Measurements from ENCODE around the gene EOMES.
"Not testable (repeated sequence)": the region's sequence is repeated elsewhere in the genome, so short reads cannot be mapped to it uniquely, and the experiment has no call there.

Gene EOMES

GRCh38 chr3:27721717-27722564 lies at the start of gene EOMES:
Gene EOMES, minus strand, starts transcription at chr3:27722323. Its CDS starts 29 bp downstream, at chr3:27722294.
- in situ Hi-C loops (cut with MboI; ENCODE audit: low sequenced_read_pairs): no loop called here

GRCh38 chr3:27770384-27770783 lies 48.3 kb upstream of the EOMES start:
- in situ Hi-C loops (cut with MboI; ENCODE audit: low sequenced_read_pairs): not testable (repeated sequence)

- in situ Hi-C loops (cut with MboI; ENCODE audit: low sequenced_read_pairs): no loop called here
Measured at GRCh38 chr3:27767000-27767399, 44.9 kb upstream of the EOMES start.

GRCh38 chr3:27758083-27758482 lies 36.0 kb upstream of the EOMES start:
- in situ Hi-C loops (cut with MboI; ENCODE audit: low sequenced_read_pairs): no loop called here

- in situ Hi-C loops (cut with MboI; ENCODE audit: low sequenced_read_pairs): no loop called here
Measured at GRCh38 chr3:27756877-27757276, 34.8 kb upstream of the EOMES start.

GRCh38 chr3:27752926-27753325 lies 30.8 kb upstream of the EOMES start:
- in situ Hi-C loops (cut with MboI; ENCODE audit: low sequenced_read_pairs): no loop called here

- in situ Hi-C loops (cut with MboI; ENCODE audit: low sequenced_read_pairs): no loop called here
Measured at GRCh38 chr3:27749643-27750042, 27.5 kb upstream of the EOMES start.

GRCh38 chr3:27746838-27747237 lies 24.7 kb upstream of the EOMES start:
- in situ Hi-C loops (cut with MboI; ENCODE audit: low sequenced_read_pairs): no loop called here

- in situ Hi-C loops (cut with MboI; ENCODE audit: low sequenced_read_pairs): no loop called here
Measured at GRCh38 chr3:27740854-27741253, 18.7 kb upstream of the EOMES start.

GRCh38 chr3:27737091-27737490 lies 15.0 kb upstream of the EOMES start:
- in situ Hi-C loops (cut with MboI; ENCODE audit: low sequenced_read_pairs): no loop called here

- in situ Hi-C loops (cut with MboI; ENCODE audit: low sequenced_read_pairs): no loop called here
Measured at GRCh38 chr3:27730774-27731659, 8.9 kb upstream of the EOMES start.

- in situ Hi-C loops (cut with MboI; ENCODE audit: low sequenced_read_pairs): no loop called here
Measured at GRCh38 chr3:27729748-27730611, 7.9 kb upstream of the EOMES start.

GRCh38 chr3:27729325-27729724 lies 7.2 kb upstream of the EOMES start:
- in situ Hi-C loops (cut with MboI; ENCODE audit: low sequenced_read_pairs): no loop called here

- in situ Hi-C loops (cut with MboI; ENCODE audit: low sequenced_read_pairs): no loop called here
Measured at GRCh38 chr3:27728195-27729087, 6.3 kb upstream of the EOMES start.

- in situ Hi-C loops (cut with MboI; ENCODE audit: low sequenced_read_pairs): no loop called here
Measured at GRCh38 chr3:27726240-27726639, 4.1 kb upstream of the EOMES start.

GRCh38 chr3:27724459-27725197 lies 2.5 kb upstream of the EOMES start:
- in situ Hi-C loops (cut with MboI; ENCODE audit: low sequenced_read_pairs): no loop called here

- in situ Hi-C loops (cut with MboI; ENCODE audit: low sequenced_read_pairs): no loop called here
Measured at GRCh38 chr3:27723815-27724458, 1.8 kb upstream of the EOMES start.

GRCh38 chr3:27723456-27723814 lies 1.3 kb upstream of the EOMES start:
- in situ Hi-C loops (cut with MboI; ENCODE audit: low sequenced_read_pairs): no loop called here

- in situ Hi-C loops (cut with MboI; ENCODE audit: low sequenced_read_pairs): no loop called here
Measured at GRCh38 chr3:27723001-27723445, 900 bp upstream of the EOMES start.
